Right atrium auricular region (tissue), 2 donors: ENCODE data around the gene VAPA. TPM values are rescaled to one million over a fixed set of nuclear protein-coding genes. Genes with fewer than 3 reads are reported as not detected.

Experiments used
- DNase-seq: peaks from one replicate; pipeline ENCODE4 v3.0.0-alpha.2; 2019; ENCODE audit warnings: low spot score
- H3K27ac ChIP-seq, 2 donors: fragments of 200-600 bp; sonication (generic); 1 replicate in 1 of 2; 2 replicates in 1 of 2; pipeline ENCODE4 v1.5.1; 2016 to 2019
- H3K27me3 ChIP-seq, 2 donors: fragments of 200-600 bp; sonication (generic); one replicate each; pipeline versions ENCODE4 v1.5.1 to v1.6.0; 2017 to 2019
- H3K36me3 ChIP-seq: fragments of 200-600 bp; sonication (generic); one replicate; pipeline ENCODE4 v1.5.1; 2016
- H3K4me1 ChIP-seq, 2 donors: fragments of 200-600 bp; sonication (generic); one replicate each; pipeline versions ENCODE4 v1.5.1 to v1.6.0; 2017 to 2019
- H3K4me3 ChIP-seq, 2 donors: fragments of 200-600 bp; sonication (generic); 1 replicate in 1 of 2; 2 replicates in 1 of 2; pipeline ENCODE4 v1.5.1; 2017 to 2019; ENCODE audit warnings: mild to moderate bottlenecking in 1 of 2, moderate library complexity in 1 of 2
- H3K9me3 ChIP-seq, 2 donors: fragments of 200-600 bp; sonication (generic); one replicate each; pipeline ENCODE4 v1.5.1; 2019
- CTCF ChIP-seq, 2 donors: fragments of 200-600 bp; sonication (generic); IDR thresholded peaks; one replicate each; pipeline ENCODE4 v1.5.1; 2019; ENCODE audit warnings: antibody characterized with exemption in 2 of 2
- total RNA-seq, 2 donors: library from RNA; depleted of rRNA; stranded (reverse); fragments of >200 nt; gene quantifications; one replicate each; pipeline ENCODE4 v1.1.0, GENCODE V29; 2016

Gene VAPA
- total RNA-seq, 2 donors from 2014 or later = 213 to 227 TPM

DNA sequence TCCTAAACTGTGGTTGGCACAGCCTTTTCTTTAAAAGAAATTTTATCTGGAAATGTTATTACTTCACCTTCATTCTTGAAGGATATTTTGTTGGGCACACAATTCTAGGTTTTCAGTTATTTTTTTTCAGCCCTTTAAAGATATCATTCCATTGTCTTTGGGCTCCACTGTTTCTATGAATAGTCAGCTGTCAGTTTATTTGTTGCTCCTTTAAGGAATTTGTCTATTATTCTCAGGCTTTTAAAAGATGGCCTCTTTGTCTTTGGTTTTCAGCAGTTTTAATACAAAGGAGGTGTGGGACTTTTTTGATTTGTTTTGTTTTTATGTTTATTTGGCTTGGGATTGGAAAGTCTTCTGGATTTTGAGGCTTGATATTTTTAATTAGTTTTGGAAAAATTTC lies 61.8 kb downstream of the VAPA start:
- no peaks in the 10 kb centered on the region for H3K4me1 ChIP-seq

GRCh38 chr18:9982711-9983110 lies 68.9 kb downstream of the VAPA start:
- TF ChIP-seq CTCF (IDR thresholded peaks at IDR 0.05) = no peak
- no peak overlapping the region for H3K4me3 ChIP-seq
- no peak for DNase-seq
- H3K9me3 ChIP-seq = no peaks in the 10 kb centered on the region
- no peaks in the 10 kb centered on the region for H3K27me3 ChIP-seq
- no peak overlapping the region for H3K27ac ChIP-seq
- no peaks in the 10 kb centered on the region for H3K36me3 ChIP-seq
- H3K4me1 ChIP-seq = peaks cover 0 to 6% of the 10 kb centered on the region in 2 donors

More for the DNA sequence above, 61.8 kb downstream of the VAPA start:
- Histone ChIP-seq H3K27me3 (no peaks in the 10 kb centered on the region), H3K9me3 (peaks cover 0 to 24% of the 10 kb centered on the region in 2 donors), H3K27ac (no peak overlapping the region), H3K36me3 (no peaks in the 10 kb centered on the region), H3K4me3 (no peak overlapping the region)
- no peak for DNase-seq
- TF ChIP-seq CTCF (IDR thresholded peaks at IDR 0.05) = no peak

DNA sequence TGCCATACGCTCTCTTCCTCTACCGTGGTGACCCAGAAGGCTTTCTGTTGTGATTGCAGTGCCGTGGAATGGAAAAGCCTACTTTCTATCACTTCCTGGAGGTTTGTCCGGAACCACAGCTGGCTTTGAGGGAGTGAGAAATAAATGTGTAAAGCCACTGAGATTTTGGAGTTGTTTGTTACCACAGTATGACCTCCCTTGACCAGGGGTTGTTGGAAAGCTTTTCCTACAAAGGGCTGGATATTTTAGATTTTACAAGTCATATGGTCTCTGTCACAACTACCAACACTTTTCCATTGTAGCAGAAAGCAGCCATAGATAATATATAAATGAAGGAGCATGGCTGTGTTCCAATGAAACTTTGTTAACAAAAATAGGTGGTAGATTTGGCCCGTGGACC lies 70.3 kb downstream of the VAPA start:
- H3K4me3 ChIP-seq = no peak overlapping the region
- no peaks in the 10 kb centered on the region for H3K9me3 ChIP-seq
- H3K27ac ChIP-seq = peak overlapping the region in 1 of 2 donors; percentile 24
- H3K4me1 ChIP-seq = peaks cover 0 to 12% of the 10 kb centered on the region in 2 donors
- H3K36me3 ChIP-seq = no peaks in the 10 kb centered on the region
- H3K27me3 ChIP-seq = no peaks in the 10 kb centered on the region
- no peak for DNase-seq
- TF ChIP-seq CTCF (IDR thresholded peaks at IDR 0.05) = no peak

- Histone ChIP-seq H3K27ac (no peak overlapping the region), H3K27me3 (no peaks in the 10 kb centered on the region), H3K9me3 (no peaks in the 10 kb centered on the region), H3K36me3 (no peaks in the 10 kb centered on the region), H3K4me3 (no peak overlapping the region), H3K4me1 (peaks cover 0 to 16% of the 10 kb centered on the region in 2 donors)
- no peak for TF ChIP-seq CTCF (IDR thresholded peaks at IDR 0.05)
- no peak for DNase-seq
Measured at GRCh38 chr18:9985641-9986040, 71.8 kb downstream of the VAPA start.

DNA sequence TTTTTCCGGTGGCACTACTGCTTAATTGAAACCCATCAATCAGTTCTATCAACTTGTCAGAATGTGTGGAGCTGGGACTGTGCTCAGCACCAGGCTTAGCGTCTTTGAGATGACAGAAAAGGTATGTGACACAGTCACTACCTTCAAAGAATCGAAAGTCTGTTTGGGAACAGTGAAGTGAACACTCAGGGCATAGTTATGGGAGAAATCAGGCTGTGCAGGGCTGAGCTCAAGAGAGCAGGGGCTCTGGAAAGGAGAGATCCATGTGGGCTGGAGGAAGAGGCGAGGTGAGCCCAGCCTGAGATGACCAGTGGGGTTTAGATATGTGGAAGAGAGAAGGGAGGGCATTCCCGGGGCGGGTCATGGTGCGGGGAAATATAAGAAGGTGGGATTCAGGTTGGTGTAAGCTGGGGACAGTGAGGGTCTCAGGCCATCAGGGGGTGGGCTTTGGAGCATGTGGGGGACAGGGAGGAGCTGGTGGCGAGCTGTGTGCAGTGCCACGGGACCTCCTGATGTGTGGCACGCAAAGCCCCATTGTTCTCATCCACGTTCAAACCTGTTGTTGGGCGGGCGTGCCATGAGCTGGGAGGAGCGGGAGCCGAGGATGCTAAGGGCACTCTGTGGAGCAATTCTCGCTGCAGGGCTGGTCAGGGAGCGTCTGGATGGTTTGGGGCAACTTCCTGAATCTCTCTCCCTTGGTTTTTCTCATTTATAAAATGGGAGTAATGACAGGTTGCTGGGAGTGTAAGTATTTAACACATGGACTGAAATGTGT lies 72.5 kb downstream of the VAPA start:
- Histone ChIP-seq H3K9me3 (no peaks in the 10 kb centered on the region), H3K4me3 (no peak overlapping the region), H3K27ac (no peak overlapping the region), H3K36me3 (no peaks in the 10 kb centered on the region), H3K27me3 (no peaks in the 10 kb centered on the region), H3K4me1 (peaks cover 0 to 16% of the 10 kb centered on the region in 2 donors)
- no peak for TF ChIP-seq CTCF (IDR thresholded peaks at IDR 0.05)
- DNase-seq = no peak

GRCh38 chr18:9987345-9987744 lies 73.5 kb downstream of the VAPA start:
- no peaks in the 10 kb centered on the region for H3K27me3 ChIP-seq
- no peak for TF ChIP-seq CTCF (IDR thresholded peaks at IDR 0.05)
- H3K4me3 ChIP-seq = no peak overlapping the region
- H3K36me3 ChIP-seq = no peaks in the 10 kb centered on the region
- DNase-seq = peak; percentile 70
- no peaks in the 10 kb centered on the region for H3K9me3 ChIP-seq
- H3K27ac ChIP-seq = peak overlapping the region; percentile 38 to 39
- peaks cover 0 to 16% of the 10 kb centered on the region in 2 donors for H3K4me1 ChIP-seq
